Stimulated activated CD8-positive, alpha-beta memory T cell treated with anti-CD3 and anti-CD28 coated beads, Interleukin-7, amount 100 ng/mL, for 24 hours (primary cell): ENCODE data around the gene FAM117A.

ENCODE experiments used
- DNase-seq: peaks from one replicate; pipeline ENCODE4 v3.0.0-alpha.2; 2020; ENCODE audit warnings: low read depth

The FAM117A gene

GRCh38 chr17:49707608-49708514 lies 56.1 kb downstream of the FAM117A start, which contains the start of gene SLC35B1:
Gene SLC35B1, minus strand, starts transcription at chr17:49707964. Its CDS starts 131 bp downstream, at chr17:49707833.
- DNase-seq: peak; percentile 93

GRCh38 chr17:49707246-49707607 lies 56.7 kb downstream of the FAM117A start:
- DNase-seq: no peak

- DNase-seq: no peak
Measured at GRCh38 chr17:49705254-49705653, 58.7 kb downstream of the FAM117A start.

GRCh38 chr17:49703557-49704277 lies 60.2 kb downstream of the FAM117A start:
- DNase-seq: no peak

- DNase-seq: no peak
Measured at GRCh38 chr17:49700960-49701359, 63.0 kb downstream of the FAM117A start.

GRCh38 chr17:49699966-49700575 lies 63.9 kb downstream of the FAM117A start:
- DNase-seq: no peak

- DNase-seq: no peak
Measured at GRCh38 chr17:49698005-49698404, 65.9 kb downstream of the FAM117A start.

GRCh38 chr17:49696233-49696761 lies 67.6 kb downstream of the FAM117A start:
- no peak for DNase-seq

GRCh38 chr17:49695698-49696232 lies 68.2 kb downstream of the FAM117A start:
- no peak for DNase-seq

- DNase-seq: peak; percentile 59
Measured at GRCh38 chr17:49694847-49695697, 68.9 kb downstream of the FAM117A start.

- DNase-seq: no peak
Measured at GRCh38 chr17:49692751-49693150, 71.2 kb downstream of the FAM117A start.

- no peak for DNase-seq
Measured at GRCh38 chr17:49691677-49692191, 72.2 kb downstream of the FAM117A start.

GRCh38 chr17:49691086-49691676 lies 72.8 kb downstream of the FAM117A start:
- DNase-seq: no peak

GRCh38 chr17:49690256-49690655 lies 73.7 kb downstream of the FAM117A start:
- no peak for DNase-seq

- DNase-seq: no peak
Measured at GRCh38 chr17:49688848-49689247, 75.1 kb downstream of the FAM117A start.

- DNase-seq: no peak
Measured at GRCh38 chr17:49687878-49688491, 75.9 kb downstream of the FAM117A start.

- DNase-seq: no peak
Measured at GRCh38 chr17:49681106-49681979, 82.6 kb downstream of the FAM117A start.

- no peak for DNase-seq
Measured at GRCh38 chr17:49680314-49680713, 83.6 kb downstream of the FAM117A start.
